Large intestine (tissue), 12 donors: Measurements from ENCODE around the gene OPN1SW. TPM values are rescaled to one million over a fixed set of nuclear protein-coding genes. Genes with fewer than 3 reads are reported as not detected.
A peak's percentile ranks its signal among the peaks of the same experiment; 100 is the strongest.

Experiments used
- DNase-seq, 2 donors: peaks; one replicate each; pipeline versions ENCODE4 v3.0.0 to v3.0.0-alpha.2; 2013
- H3K27ac ChIP-seq: one replicate; pipeline ENCODE4 v1.5.1; 2013; ENCODE audit warnings: low read length
- H3K27me3 ChIP-seq: 2 replicates; pipeline ENCODE4 v1.6.1; 2013; ENCODE audit warnings: low read length; ENCODE audit not compliant: control insufficient read depth, insufficient read depth
- H3K36me3 ChIP-seq: 2 replicates; pipeline ENCODE4 v1.6.1; 2013; ENCODE audit warnings: low read length; ENCODE audit not compliant: control insufficient read depth, insufficient read depth
- H3K4me1 ChIP-seq: one replicate; pipeline ENCODE4 v1.6.1; 2013; ENCODE audit warnings: low read length; ENCODE audit not compliant: control insufficient read depth, insufficient read depth
- H3K4me3 ChIP-seq: one replicate; pipeline ENCODE4 v1.5.1; 2013; ENCODE audit warnings: low read length
- H3K9me3 ChIP-seq: one replicate; pipeline ENCODE4 v1.6.1; 2013; ENCODE audit warnings: mild to moderate bottlenecking, low read depth, low read length, moderate library complexity; ENCODE audit not compliant: control insufficient read depth
- WGBS: methylation state at CpG from one replicate; pipeline ENCODE4 v1.1.5; 2013; ENCODE audit warnings: low lambda C conversion rate; ENCODE audit not compliant: insufficient coverage; 5-methylcytosine and 5-hydroxymethylcytosine counted together
- long read RNA-seq, 11 donors: transcript quantifications; one replicate each; lab custom pipeline, GENCODE V29; 2026
- polyA plus RNA-seq: library from polyadenylated mRNA; unstranded; fragments of 120-200 nt; gene quantifications from one replicate; pipeline ENCODE4 v1.2.1, GENCODE V29; 2013

OPN1SW gene
- polyA plus RNA-seq, result 0.18 TPM
- long read RNA-seq, donor 1, result 0 reads
- long read RNA-seq, donor 2, result 0 reads
- long read RNA-seq, donor 3, result 0 reads
- long read RNA-seq, donor 4, result 0 reads
- long read RNA-seq, donor 5, result 0 reads
- long read RNA-seq, donor 6, result 0 reads
- long read RNA-seq, donor 7, result 0 reads
- long read RNA-seq, donor 8, result 0 reads
- long read RNA-seq, donor 9, result 0 reads
- long read RNA-seq, donor 10, result 0 reads
- long read RNA-seq, donor 11, result 0 reads

- no peak within 1 kb of the TSS for H3K27ac ChIP-seq
Measured at GRCh38 chr7:128775744-128776474, at the start of gene OPN1SW. Gene OPN1SW, minus strand, starts transcription at chr7:128775794. Its CDS starts 13 bp downstream, at chr7:128775781.

GRCh38 chr7:128821724-128822123 lies 46.1 kb upstream of the OPN1SW start:
- H3K27ac ChIP-seq, result no peak overlapping the region
- peaks cover under 1% of the 10 kb centered on the region for H3K4me1 ChIP-seq
- H3K36me3 ChIP-seq, result no peaks in the 10 kb centered on the region
- WGBS, result no CpG with 5 or more reads among the region's 4 CpGs
- no peak for DNase-seq
- no peaks in the 10 kb centered on the region for H3K9me3 ChIP-seq
- H3K27me3 ChIP-seq, result no peaks in the 10 kb centered on the region
- no peak overlapping the region for H3K4me3 ChIP-seq

More at GRCh38 chr7:128775744-128776474, at the start of gene OPN1SW:
- H3K36me3 ChIP-seq, result peaks cover 18% of the 10 kb centered on the region
- DNase-seq, result no peak
- WGBS, result no CpG with 5 or more reads among the region's 4 CpGs
- H3K9me3 ChIP-seq, result no peaks in the 10 kb centered on the region
- no peaks in the 10 kb centered on the region for H3K27me3 ChIP-seq
- no peak within 1 kb of the TSS for H3K4me3 ChIP-seq
- no peaks in the 10 kb centered on the region for H3K4me1 ChIP-seq

GRCh38 chr7:128818694-128819093 lies 43.1 kb upstream of the OPN1SW start:
- H3K27me3 ChIP-seq, result no peaks in the 10 kb centered on the region
- no peak overlapping the region for H3K27ac ChIP-seq
- H3K36me3 ChIP-seq, result no peaks in the 10 kb centered on the region
- H3K4me3 ChIP-seq, result no peak overlapping the region
- no peak for DNase-seq
- WGBS, result no CpG with 5 or more reads among the region's 3 CpGs
- no peaks in the 10 kb centered on the region for H3K9me3 ChIP-seq
- H3K4me1 ChIP-seq, result no peaks in the 10 kb centered on the region

- DNase-seq, result peak in 1 of 2 donors; percentile 46
- Histone ChIP-seq H3K9me3 (no peaks in the 10 kb centered on the region), H3K4me3 (no peak overlapping the region), H3K27me3 (no peaks in the 10 kb centered on the region), H3K36me3 (no peaks in the 10 kb centered on the region), H3K27ac (no peak overlapping the region), H3K4me1 (no peaks in the 10 kb centered on the region)
- WGBS, result 90% methylated on average over 3 of the region's 7 CpGs
Measured at GRCh38 chr7:128815289-128815942, 39.8 kb upstream of the OPN1SW start.

- H3K4me3 ChIP-seq, result no peak overlapping the region
- H3K4me1 ChIP-seq, result no peaks in the 10 kb centered on the region
- no peaks in the 10 kb centered on the region for H3K36me3 ChIP-seq
- no peaks in the 10 kb centered on the region for H3K9me3 ChIP-seq
- H3K27me3 ChIP-seq, result no peaks in the 10 kb centered on the region
- WGBS, result 100% methylated on average over 1 of the region's 6 CpGs
- no peak overlapping the region for H3K27ac ChIP-seq
- no peak for DNase-seq
Measured at GRCh38 chr7:128814499-128814898, 38.9 kb upstream of the OPN1SW start.

GRCh38 chr7:128812514-128813168 lies 37.0 kb upstream of the OPN1SW start:
- no peak overlapping the region for H3K4me3 ChIP-seq
- no peaks in the 10 kb centered on the region for H3K4me1 ChIP-seq
- no peaks in the 10 kb centered on the region for H3K27me3 ChIP-seq
- no CpG with 5 or more reads among the region's 11 CpGs for WGBS
- peak in 1 of 2 donors; percentile 67 for DNase-seq
- no peak overlapping the region for H3K27ac ChIP-seq
- no peaks in the 10 kb centered on the region for H3K9me3 ChIP-seq
- H3K36me3 ChIP-seq, result no peaks in the 10 kb centered on the region

- no CpG with 5 or more reads among the region's 11 CpGs for WGBS
- Histone ChIP-seq H3K4me3 (no peak overlapping the region), H3K9me3 (no peaks in the 10 kb centered on the region), H3K4me1 (no peaks in the 10 kb centered on the region), H3K27me3 (no peaks in the 10 kb centered on the region), H3K36me3 (no peaks in the 10 kb centered on the region), H3K27ac (no peak overlapping the region)
- no peak for DNase-seq
Measured at GRCh38 chr7:128811631-128812430, 36.2 kb upstream of the OPN1SW start.

- Histone ChIP-seq H3K4me3 (no peak overlapping the region), H3K4me1 (no peaks in the 10 kb centered on the region), H3K9me3 (no peaks in the 10 kb centered on the region), H3K27me3 (no peaks in the 10 kb centered on the region), H3K36me3 (peaks cover 3% of the 10 kb centered on the region), H3K27ac (no peak overlapping the region)
- no peak for DNase-seq
- WGBS, result no CpG with 5 or more reads among the region's 3 CpGs
Measured at GRCh38 chr7:128810997-128811396, 35.4 kb upstream of the OPN1SW start.

- Histone ChIP-seq H3K36me3 (peaks cover 3% of the 10 kb centered on the region), H3K4me1 (no peaks in the 10 kb centered on the region), H3K9me3 (no peaks in the 10 kb centered on the region), H3K4me3 (no peak overlapping the region), H3K27me3 (no peaks in the 10 kb centered on the region), H3K27ac (no peak overlapping the region)
- WGBS, result no CpG with 5 or more reads among the region's 2 CpGs
- no peak for DNase-seq
Measured at GRCh38 chr7:128810473-128810872, 34.9 kb upstream of the OPN1SW start.

- Histone ChIP-seq H3K4me3 (no peak overlapping the region), H3K4me1 (no peaks in the 10 kb centered on the region), H3K27ac (no peak overlapping the region), H3K27me3 (no peaks in the 10 kb centered on the region), H3K9me3 (no peaks in the 10 kb centered on the region), H3K36me3 (peaks cover 3% of the 10 kb centered on the region)
- no CpG with 5 or more reads among the region's 3 CpGs for WGBS
- no peak for DNase-seq
Measured at GRCh38 chr7:128809363-128809762, 33.8 kb upstream of the OPN1SW start.
